WTC11 (cell line): ENCODE measurements around the gene TRIM47. TPM values are rescaled to one million over a fixed set of nuclear protein-coding genes. Genes with fewer than 3 reads are reported as not detected.

ENCODE experiments used
- ATAC-seq: fragments of 200-7000 bp; cut with Tn5 transposase; 2 replicates; pipeline ENCODE4 v1.10.0; 2021; ENCODE audit warnings: mild to moderate bottlenecking, moderate library complexity
- CTCF ChIA-PET: fragments of 300-600 bp; sonication (Branson Sonifier 250); formaldehyde crosslinking; loops from one replicate; lab custom pipeline; 2021; ENCODE audit warnings: antibody characterized with exemption; lab: Charles Lee
- POLR2A ChIA-PET: fragments of 350-600 bp; sonication (Branson Sonifier 250); formaldehyde crosslinking; loops from one replicate; lab custom pipeline; 2021; ENCODE audit warnings: antibody characterized with exemption; lab: Charles Lee
- DNase-seq: peaks from one replicate; pipeline ENCODE4 v3.0.0; 2021; ENCODE audit warnings: low spot score
- H3K27ac Mint-ChIP-seq: 2 replicates; pipeline ENCODE4 v1.8.0; 2021; ENCODE audit warnings: mixed read lengths
- H3K27me3 Mint-ChIP-seq: 2 replicates; pipeline ENCODE4 v1.8.0; 2021; ENCODE audit warnings: low read depth, mild to moderate bottlenecking, moderate library complexity, mixed read lengths
- H3K36me3 Mint-ChIP-seq: 2 replicates; pipeline ENCODE4 v1.8.0; 2021; ENCODE audit warnings: mixed read lengths
- H3K4me1 Mint-ChIP-seq: 2 replicates; pipeline ENCODE4 v1.8.0; 2022; ENCODE audit warnings: mixed read lengths
- H3K4me3 Mint-ChIP-seq: 2 replicates; pipeline ENCODE4 v1.8.0; 2021; ENCODE audit warnings: mild to moderate bottlenecking, moderate library complexity, mixed read lengths
- H3K9me3 Mint-ChIP-seq: 2 replicates; pipeline ENCODE4 v1.8.0; 2021; ENCODE audit warnings: mixed read lengths
- EMX1 ChIP-seq: fragments of 250-450 bp; sonication (Bioruptor Pico); IDR thresholded peaks from 2 replicates; pipeline ENCODE4 v1.8.0; 2021; ENCODE audit warnings: mild to moderate bottlenecking
- FOXJ3 ChIP-seq: sonication (generic); formaldehyde crosslinking; IDR thresholded peaks from 2 replicates; pipeline ENCODE4 v1.9.0; 2021; ENCODE audit warnings: missing genetic modification reagents, mild to moderate bottlenecking, borderline replicate concordance
- FOXK1 ChIP-seq: sonication (generic); formaldehyde crosslinking; IDR thresholded peaks from 2 replicates; pipeline ENCODE4 v1.8.0; 2022; ENCODE audit warnings: mild to moderate bottlenecking, moderate library complexity, missing genetic modification reagents
- NFYB ChIP-seq: sonication (generic); formaldehyde crosslinking; conservative IDR thresholded peaks from 2 replicates; pipeline ENCODE4 v1.8.0; 2022; ENCODE audit warnings: low read depth, missing genetic modification reagents
- NR1H2 ChIP-seq: sonication (generic); formaldehyde crosslinking; IDR thresholded peaks from 2 replicates; pipeline ENCODE4 v1.9.0; 2021; ENCODE audit warnings: mild to moderate bottlenecking, moderate library complexity, missing genetic modification reagents
- RORB ChIP-seq: fragments of 250-450 bp; sonication (Bioruptor Pico); IDR thresholded peaks from 2 replicates; pipeline ENCODE4 v1.9.0; 2021; ENCODE audit warnings: mild to moderate bottlenecking
- SMAD4 ChIP-seq: sonication (generic); formaldehyde crosslinking; IDR thresholded peaks from 2 replicates; pipeline ENCODE4 v1.8.0; 2022; ENCODE audit warnings: mild to moderate bottlenecking, missing genetic modification reagents
- ZBTB21 ChIP-seq: sonication (generic); formaldehyde crosslinking; IDR thresholded peaks from 2 replicates; pipeline ENCODE4 v1.8.1; 2023; ENCODE audit warnings: mild to moderate bottlenecking, missing genetic modification reagents, borderline replicate concordance
- ZNF416 ChIP-seq: fragments of 250-450 bp; sonication (Bioruptor Pico); IDR thresholded peaks from 2 replicates; pipeline ENCODE4 v1.9.0; 2021; ENCODE audit warnings: mild to moderate bottlenecking, inconsistent platforms
- ZNF423 ChIP-seq: fragments of 250-450 bp; sonication (Bioruptor Pico); IDR thresholded peaks from 2 replicates; pipeline ENCODE4 v2.1.2; 2022; ENCODE audit warnings: mild to moderate bottlenecking, moderate library complexity
- ZNF671 ChIP-seq: fragments of 250-450 bp; sonication (Bioruptor Pico); IDR thresholded peaks from 2 replicates; pipeline ENCODE4 v1.8.0; 2021; ENCODE audit warnings: mild to moderate bottlenecking
- total RNA-seq: library from RNA; stranded (reverse); gene quantifications from 3 replicates; pipeline ENCODE4 v1.2.3, GENCODE V29; 2021
- TF ChIP-seq, protein P1 (sequence below): sonication (generic); formaldehyde crosslinking; IDR thresholded peaks from 2 replicates; pipeline ENCODE4 v1.8.1; 2023; ENCODE audit warnings: mild to moderate bottlenecking, missing genetic modification reagents
- TF ChIP-seq, protein P2 (sequence below): fragments of 250-450 bp; sonication (Bioruptor Pico); IDR thresholded peaks from 2 replicates; pipeline ENCODE4 v1.8.0; 2021; ENCODE audit warnings: mild to moderate bottlenecking
- TF ChIP-seq, protein P3 (sequence below): sonication (generic); formaldehyde crosslinking; IDR thresholded peaks from 2 replicates; pipeline ENCODE4 v1.8.1; 2023; ENCODE audit warnings: mild to moderate bottlenecking, missing genetic modification reagents
- TF ChIP-seq, protein P4 (sequence below): fragments of 250-450 bp; sonication (Bioruptor Pico); IDR thresholded peaks from 2 replicates; pipeline ENCODE4 v1.9.0; 2021; ENCODE audit warnings: moderate library complexity, mild to moderate bottlenecking, inconsistent platforms, borderline replicate concordance
- TF ChIP-seq, protein P5 (sequence below): sonication (generic); formaldehyde crosslinking; IDR thresholded peaks from 2 replicates; pipeline ENCODE4 v1.8.0; 2022; ENCODE audit warnings: mild to moderate bottlenecking, missing genetic modification reagents
- TF ChIP-seq, protein P6 (sequence below): sonication (generic); formaldehyde crosslinking; IDR thresholded peaks from 2 replicates; pipeline ENCODE4 v1.8.1; 2023; ENCODE audit warnings: mild to moderate bottlenecking, missing genetic modification reagents, moderate library complexity
- TF ChIP-seq, protein P7 (sequence below): sonication (generic); formaldehyde crosslinking; conservative IDR thresholded peaks from 2 replicates; pipeline ENCODE4 v1.8.1; 2022; ENCODE audit warnings: mild to moderate bottlenecking, missing genetic modification reagents

The TRIM47 gene
- total RNA-seq, 1 experiment from 2014 or later, result 10.0 TPM

DNA sequence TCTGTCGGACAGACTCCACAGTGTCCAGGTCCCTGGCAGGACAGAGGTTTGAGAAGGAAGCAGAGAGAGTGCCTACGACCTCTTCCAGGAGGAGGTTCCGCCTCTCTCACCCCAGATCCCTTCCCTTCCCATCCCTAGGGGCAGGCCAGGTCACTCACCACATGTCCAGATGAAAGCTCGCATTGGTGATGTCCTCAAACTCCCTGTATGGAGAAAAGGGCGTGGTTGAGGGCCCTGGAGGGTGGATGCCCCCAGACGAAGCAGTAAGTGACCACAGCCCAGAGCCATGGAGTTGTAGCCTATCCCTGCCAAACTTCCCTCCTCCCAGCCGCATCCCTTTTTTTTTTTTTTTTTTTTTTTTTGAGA is 37.6 kb downstream of the TRIM47 start (continued):
- TF ChIP-seq, protein P1, sequence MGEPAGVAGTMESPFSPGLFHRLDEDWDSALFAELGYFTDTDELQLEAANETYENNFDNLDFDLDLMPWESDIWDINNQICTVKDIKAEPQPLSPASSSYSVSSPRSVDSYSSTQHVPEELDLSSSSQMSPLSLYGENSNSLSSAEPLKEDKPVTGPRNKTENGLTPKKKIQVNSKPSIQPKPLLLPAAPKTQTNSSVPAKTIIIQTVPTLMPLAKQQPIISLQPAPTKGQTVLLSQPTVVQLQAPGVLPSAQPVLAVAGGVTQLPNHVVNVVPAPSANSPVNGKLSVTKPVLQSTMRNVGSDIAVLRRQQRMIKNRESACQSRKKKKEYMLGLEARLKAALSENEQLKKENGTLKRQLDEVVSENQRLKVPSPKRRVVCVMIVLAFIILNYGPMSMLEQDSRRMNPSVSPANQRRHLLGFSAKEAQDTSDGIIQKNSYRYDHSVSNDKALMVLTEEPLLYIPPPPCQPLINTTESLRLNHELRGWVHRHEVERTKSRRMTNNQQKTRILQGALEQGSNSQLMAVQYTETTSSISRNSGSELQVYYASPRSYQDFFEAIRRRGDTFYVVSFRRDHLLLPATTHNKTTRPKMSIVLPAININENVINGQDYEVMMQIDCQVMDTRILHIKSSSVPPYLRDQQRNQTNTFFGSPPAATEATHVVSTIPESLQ, result no peak
- TF ChIP-seq, protein P2, sequence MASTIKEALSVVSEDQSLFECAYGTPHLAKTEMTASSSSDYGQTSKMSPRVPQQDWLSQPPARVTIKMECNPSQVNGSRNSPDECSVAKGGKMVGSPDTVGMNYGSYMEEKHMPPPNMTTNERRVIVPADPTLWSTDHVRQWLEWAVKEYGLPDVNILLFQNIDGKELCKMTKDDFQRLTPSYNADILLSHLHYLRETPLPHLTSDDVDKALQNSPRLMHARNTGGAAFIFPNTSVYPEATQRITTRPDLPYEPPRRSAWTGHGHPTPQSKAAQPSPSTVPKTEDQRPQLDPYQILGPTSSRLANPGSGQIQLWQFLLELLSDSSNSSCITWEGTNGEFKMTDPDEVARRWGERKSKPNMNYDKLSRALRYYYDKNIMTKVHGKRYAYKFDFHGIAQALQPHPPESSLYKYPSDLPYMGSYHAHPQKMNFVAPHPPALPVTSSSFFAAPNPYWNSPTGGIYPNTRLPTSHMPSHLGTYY, result no peak
- no peak for TF ChIP-seq ZNF671
- TF ChIP-seq, protein P3, sequence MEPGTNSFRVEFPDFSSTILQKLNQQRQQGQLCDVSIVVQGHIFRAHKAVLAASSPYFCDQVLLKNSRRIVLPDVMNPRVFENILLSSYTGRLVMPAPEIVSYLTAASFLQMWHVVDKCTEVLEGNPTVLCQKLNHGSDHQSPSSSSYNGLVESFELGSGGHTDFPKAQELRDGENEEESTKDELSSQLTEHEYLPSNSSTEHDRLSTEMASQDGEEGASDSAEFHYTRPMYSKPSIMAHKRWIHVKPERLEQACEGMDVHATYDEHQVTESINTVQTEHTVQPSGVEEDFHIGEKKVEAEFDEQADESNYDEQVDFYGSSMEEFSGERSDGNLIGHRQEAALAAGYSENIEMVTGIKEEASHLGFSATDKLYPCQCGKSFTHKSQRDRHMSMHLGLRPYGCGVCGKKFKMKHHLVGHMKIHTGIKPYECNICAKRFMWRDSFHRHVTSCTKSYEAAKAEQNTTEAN (CRISPR knock-in tag), result no peak

DNA sequence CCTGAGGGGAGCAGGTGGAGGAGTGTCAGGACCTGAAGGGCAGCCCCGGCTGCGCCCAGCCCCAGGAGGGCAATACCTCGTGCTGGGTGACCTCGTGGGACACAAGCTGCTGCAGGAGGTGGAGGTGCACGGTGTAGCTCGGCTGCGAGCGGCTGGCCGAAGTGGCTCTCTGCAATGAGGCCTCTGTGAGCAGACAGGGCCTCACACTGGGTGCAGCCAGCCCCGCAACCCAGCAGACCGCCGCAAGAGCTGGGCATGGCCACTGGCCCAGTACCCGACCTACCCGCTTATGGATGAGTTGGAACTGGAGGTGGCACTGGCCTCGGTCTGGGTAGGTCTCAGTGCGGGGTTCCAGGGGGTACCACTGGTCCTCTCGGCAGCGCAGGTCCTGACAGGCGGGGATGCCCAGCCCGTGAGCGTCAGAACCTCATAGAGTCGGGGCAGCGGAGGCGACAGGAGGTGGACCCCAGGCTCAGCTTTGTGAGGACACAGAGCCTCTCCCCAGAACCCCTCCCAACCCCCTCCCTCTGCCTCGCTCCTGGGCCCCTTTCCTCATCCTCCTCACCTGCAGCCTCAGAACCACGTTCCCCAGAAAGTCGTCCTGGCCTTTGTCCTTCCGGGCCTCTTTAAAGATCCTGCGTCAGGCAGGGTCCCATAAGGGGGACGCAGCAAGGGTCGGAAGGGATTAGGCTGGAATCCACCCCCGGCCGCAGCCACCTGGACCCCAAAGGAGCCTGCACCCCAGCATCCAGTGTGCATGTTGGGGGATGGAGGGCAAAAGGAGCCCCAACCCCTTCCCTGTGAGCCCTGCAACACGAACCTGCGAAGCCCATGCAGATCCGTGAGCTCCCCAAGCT is 38.2 kb downstream of the TRIM47 start:
- ChIA-PET CTCF (interaction anchor here (0.6 to 2.9 kb wide), 6 partner anchors 10 to 86 kb away, joined by 3 to 20 read pairs (median 3); partner anchors contain the start of gene WBP2), POLR2A (interaction anchor here (0.9 kb wide), 1 partner anchor 8 kb away, joined by 3 read pairs; no protein-coding TSS in a partner anchor)
- H3K27me3 Mint-ChIP-seq, result no peaks in the 10 kb centered on the region
- DNase-seq (no peak), ATAC-seq (no peak)
- no peak overlapping the region for H3K27ac Mint-ChIP-seq
- H3K4me3 Mint-ChIP-seq, result no peak overlapping the region
- H3K4me1 Mint-ChIP-seq, result peaks cover 10% of the 10 kb centered on the region
- no peaks in the 10 kb centered on the region for H3K36me3 Mint-ChIP-seq
- H3K9me3 Mint-ChIP-seq, result no peaks in the 10 kb centered on the region
- TF ChIP-seq SMAD4 (CRISPR knock-in tag) (no peak), NFYB (CRISPR knock-in tag) (no peak), ZBTB21 (CRISPR knock-in tag) (no peak), RORB (CRISPR knock-in tag) (no peak), FOXJ3 (CRISPR knock-in tag) (no peak), ZNF423 (CRISPR knock-in tag) (no peak), EMX1 (CRISPR knock-in tag) (no peak), ZNF416 (CRISPR knock-in tag) (no peak), NR1H2 (no peak), FOXK1 (CRISPR knock-in tag) (no peak)
- TF ChIP-seq, protein P4, sequence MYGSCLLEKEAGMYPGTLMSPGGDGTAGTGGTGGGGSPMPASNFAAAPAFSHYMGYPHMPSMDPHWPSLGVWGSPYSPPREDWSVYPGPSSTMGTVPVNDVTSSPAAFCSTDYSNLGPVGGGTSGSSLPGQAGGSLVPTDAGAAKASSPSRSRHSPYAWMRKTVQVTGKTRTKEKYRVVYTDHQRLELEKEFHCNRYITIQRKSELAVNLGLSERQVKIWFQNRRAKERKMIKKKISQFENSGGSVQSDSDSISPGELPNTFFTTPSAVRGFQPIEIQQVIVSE (CRISPR knock-in tag), result no peak
- TF ChIP-seq, protein P5, sequence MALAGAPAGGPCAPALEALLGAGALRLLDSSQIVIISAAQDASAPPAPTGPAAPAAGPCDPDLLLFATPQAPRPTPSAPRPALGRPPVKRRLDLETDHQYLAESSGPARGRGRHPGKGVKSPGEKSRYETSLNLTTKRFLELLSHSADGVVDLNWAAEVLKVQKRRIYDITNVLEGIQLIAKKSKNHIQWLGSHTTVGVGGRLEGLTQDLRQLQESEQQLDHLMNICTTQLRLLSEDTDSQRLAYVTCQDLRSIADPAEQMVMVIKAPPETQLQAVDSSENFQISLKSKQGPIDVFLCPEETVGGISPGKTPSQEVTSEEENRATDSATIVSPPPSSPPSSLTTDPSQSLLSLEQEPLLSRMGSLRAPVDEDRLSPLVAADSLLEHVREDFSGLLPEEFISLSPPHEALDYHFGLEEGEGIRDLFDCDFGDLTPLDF (CRISPR knock-in tag), result no peak
- TF ChIP-seq, protein P6, sequence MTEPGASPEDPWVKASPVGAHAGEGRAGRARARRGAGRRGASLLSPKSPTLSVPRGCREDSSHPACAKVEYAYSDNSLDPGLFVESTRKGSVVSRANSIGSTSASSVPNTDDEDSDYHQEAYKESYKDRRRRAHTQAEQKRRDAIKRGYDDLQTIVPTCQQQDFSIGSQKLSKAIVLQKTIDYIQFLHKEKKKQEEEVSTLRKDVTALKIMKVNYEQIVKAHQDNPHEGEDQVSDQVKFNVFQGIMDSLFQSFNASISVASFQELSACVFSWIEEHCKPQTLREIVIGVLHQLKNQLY (CRISPR knock-in tag), result no peak
- TF ChIP-seq, protein P7, sequence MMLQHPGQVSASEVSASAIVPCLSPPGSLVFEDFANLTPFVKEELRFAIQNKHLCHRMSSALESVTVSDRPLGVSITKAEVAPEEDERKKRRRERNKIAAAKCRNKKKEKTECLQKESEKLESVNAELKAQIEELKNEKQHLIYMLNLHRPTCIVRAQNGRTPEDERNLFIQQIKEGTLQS (CRISPR knock-in tag), result no peak
